GM10266 (cell line): ENCODE results near the gene RBKS.
"Not testable (repeated sequence)": the region's sequence is repeated elsewhere in the genome, so short reads cannot be mapped to it uniquely, and the experiment has no call there.

ENCODE experiments used
- DNase-seq: peaks from one replicate; pipeline ENCODE4 v3.0.0; 2012; ENCODE audit errors: extremely low spot score
- CTCF ChIP-seq: IDR thresholded peaks from 2 replicates; pipeline ENCODE4 v1.5.1; 2012; ENCODE audit warnings: mild to moderate bottlenecking, low read depth; ENCODE audit not compliant: control insufficient read depth, insufficient read depth; ENCODE audit errors: missing control alignments

The RBKS gene

GRCh38 chr2:27873091-27873490 is 17.1 kb downstream of the RBKS start:
- TF ChIP-seq CTCF = no peak
- DNase-seq = no peak

DNA sequence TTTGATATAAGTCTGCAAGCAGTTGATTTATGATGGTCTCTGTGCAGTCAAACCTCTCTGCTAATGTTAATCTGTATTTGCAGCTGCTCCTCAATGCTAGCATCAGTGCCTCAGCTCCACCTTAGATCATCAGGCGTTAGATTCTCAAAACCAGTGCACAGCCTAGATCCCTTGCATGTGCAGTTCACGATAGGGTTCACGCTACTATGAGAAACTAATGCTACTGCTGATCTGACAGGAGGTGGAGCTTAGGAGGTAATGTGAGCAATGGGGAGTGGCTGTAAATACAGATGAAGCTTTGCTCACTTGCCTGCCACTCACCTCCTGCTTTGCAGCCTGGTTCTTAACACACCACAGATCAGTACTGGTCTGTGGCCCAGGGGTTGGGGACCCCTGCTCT is 18.4 kb downstream of the RBKS start:
- TF ChIP-seq CTCF = no peak
- DNase-seq = no peak

- TF ChIP-seq CTCF = no peak
- DNase-seq = no peak
These were observed 19.5 kb downstream of the RBKS start for GRCh38 chr2:27870724-27871123.

DNA sequence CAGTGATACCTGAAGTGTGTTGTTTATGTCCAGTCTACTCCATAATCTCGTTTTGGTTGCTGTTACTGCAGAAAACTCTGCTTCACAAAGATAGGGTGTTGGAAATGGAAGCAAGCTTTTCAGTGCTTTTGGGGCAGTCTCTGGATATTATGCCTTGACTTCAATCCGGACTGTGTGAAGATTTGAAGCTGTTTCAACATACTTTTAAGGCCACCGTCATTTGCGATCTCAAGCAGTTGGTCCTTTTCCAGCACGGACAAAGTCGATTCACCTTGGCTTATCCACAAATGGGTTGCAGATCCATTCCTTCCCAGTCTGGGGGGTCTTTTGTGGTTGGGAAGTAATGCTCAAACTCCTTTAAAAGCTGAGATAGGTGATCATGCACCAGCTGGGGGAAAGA is 20.4 kb downstream of the RBKS start:
- TF ChIP-seq CTCF = no peak
- no peak for DNase-seq

GRCh38 chr2:27866237-27866636 is 23.9 kb downstream of the RBKS start:
- no peak for DNase-seq
- no peak for TF ChIP-seq CTCF

- not testable (repeated sequence) for DNase-seq
These were observed 26.2 kb downstream of the RBKS start for GRCh38 chr2:27863955-27864354.

DNA sequence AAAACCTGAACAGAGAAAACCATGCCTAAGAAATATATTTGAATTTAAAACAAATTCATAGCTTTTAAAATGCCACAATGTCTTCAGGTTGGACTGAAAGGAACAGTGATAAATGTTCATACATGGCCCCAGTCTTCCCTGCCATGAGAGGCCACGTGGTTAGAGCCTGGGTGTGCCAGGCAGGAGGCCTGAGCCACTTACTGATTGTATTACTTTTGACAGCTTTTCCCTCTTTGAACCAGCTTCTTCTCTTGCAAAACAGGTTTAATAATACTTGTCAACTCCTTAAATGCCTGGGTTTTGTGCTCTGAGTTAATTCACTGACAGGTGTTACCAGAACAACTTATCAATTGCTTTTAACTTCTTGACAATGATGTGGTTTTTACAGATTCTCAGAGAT is 27.0 kb downstream of the RBKS start:
- no peak for TF ChIP-seq CTCF
- no peak for DNase-seq

DNA sequence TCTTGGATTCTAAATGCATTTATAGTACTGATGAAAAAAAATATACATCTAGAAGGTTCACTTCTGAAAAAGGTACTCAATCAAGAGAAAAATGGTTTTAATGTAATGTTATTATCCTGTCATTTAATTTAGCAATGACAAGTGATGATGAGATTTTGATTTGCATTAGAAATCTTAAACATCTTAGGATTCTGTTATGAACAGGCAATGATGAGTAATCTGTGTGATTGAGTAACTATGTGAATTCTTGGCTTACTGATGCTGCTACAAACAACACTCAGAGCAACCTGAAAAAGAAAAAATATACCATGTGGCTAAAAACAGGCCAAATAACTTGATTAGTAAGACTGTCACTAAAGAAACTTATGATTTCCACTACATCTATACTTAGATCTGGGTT is 30.1 kb downstream of the RBKS start:
- no peak for DNase-seq
- TF ChIP-seq CTCF = no peak
